ENCODE results near the gene PHF21B. TPM values are rescaled to one million over a fixed set of nuclear protein-coding genes. Genes with fewer than 3 reads are reported as not detected.
"Not testable (repeated sequence)": the region's sequence is repeated elsewhere in the genome, so short reads cannot be mapped to it uniquely, and the experiment has no call there.

PHF21B gene
- total and polyA plus RNA-seq, 12 donors, result 0.30 to 4.4 (median 1.8) TPM

DNA sequence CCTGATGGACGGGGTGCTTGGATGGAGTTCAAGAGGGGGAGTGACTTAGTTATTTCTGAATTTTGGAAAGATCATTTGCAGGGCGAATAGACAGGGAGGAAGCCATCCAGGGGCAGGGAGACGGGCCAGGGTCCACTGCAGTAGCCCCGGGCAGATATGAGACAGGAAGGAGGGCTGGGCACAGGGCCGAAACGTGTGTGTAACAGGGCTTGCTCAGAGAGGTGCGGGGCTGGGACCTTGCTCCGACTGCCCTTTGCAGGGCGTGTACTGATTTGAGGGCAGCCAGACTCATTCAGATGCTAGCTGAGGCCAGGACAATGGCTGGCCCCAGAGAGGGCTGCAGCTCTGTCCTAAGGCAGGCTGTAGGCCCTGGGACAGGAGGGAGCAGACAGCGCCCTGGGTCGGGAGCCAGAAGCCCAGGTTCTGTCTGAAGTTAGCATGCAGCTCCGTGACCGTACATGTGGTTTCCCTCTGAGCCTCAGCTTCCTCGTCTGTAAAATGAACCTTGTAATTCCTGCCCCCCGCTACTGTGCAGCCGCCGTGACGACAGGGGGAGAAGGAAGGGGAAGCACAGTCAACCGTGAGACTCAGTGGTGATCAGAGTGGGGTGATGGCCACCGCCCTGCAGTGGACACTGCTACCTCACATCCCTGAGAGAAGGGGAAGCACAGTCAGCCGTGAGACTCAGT, 103.4 kb downstream of the PHF21B start:
- 90 to 96% (median 93%) methylated on average over 13 to 21 of the region's 21 CpGs for WGBS, 4 donors
- DNase-seq, result no peak
- H3K27me3 ChIP-seq, result no peaks in the 10 kb centered on the region
- peaks cover 0 to 6% (median 0%) of the 10 kb centered on the region in 3 donors for H3K9me3 ChIP-seq (replicated peaks in 1 of 3)
- no peak overlapping the region for H3K27ac ChIP-seq
- no peaks in the 10 kb centered on the region for H3K36me3 ChIP-seq (replicated peaks in 1 of 2)
- H3K4me1 ChIP-seq (replicated peaks in 1 of 2), result no peaks in the 10 kb centered on the region
- H3K4me3 ChIP-seq, result no peak overlapping the region
- TF ChIP-seq POLR2A (IDR thresholded peaks at IDR 0.05), result no peak
- TF ChIP-seq, protein P1, sequence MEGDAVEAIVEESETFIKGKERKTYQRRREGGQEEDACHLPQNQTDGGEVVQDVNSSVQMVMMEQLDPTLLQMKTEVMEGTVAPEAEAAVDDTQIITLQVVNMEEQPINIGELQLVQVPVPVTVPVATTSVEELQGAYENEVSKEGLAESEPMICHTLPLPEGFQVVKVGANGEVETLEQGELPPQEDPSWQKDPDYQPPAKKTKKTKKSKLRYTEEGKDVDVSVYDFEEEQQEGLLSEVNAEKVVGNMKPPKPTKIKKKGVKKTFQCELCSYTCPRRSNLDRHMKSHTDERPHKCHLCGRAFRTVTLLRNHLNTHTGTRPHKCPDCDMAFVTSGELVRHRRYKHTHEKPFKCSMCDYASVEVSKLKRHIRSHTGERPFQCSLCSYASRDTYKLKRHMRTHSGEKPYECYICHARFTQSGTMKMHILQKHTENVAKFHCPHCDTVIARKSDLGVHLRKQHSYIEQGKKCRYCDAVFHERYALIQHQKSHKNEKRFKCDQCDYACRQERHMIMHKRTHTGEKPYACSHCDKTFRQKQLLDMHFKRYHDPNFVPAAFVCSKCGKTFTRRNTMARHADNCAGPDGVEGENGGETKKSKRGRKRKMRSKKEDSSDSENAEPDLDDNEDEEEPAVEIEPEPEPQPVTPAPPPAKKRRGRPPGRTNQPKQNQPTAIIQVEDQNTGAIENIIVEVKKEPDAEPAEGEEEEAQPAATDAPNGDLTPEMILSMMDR (IDR thresholded peaks at IDR 0.05), result no peak
- intact Hi-C loops (cut with DNase I), result no loop called here

DNA sequence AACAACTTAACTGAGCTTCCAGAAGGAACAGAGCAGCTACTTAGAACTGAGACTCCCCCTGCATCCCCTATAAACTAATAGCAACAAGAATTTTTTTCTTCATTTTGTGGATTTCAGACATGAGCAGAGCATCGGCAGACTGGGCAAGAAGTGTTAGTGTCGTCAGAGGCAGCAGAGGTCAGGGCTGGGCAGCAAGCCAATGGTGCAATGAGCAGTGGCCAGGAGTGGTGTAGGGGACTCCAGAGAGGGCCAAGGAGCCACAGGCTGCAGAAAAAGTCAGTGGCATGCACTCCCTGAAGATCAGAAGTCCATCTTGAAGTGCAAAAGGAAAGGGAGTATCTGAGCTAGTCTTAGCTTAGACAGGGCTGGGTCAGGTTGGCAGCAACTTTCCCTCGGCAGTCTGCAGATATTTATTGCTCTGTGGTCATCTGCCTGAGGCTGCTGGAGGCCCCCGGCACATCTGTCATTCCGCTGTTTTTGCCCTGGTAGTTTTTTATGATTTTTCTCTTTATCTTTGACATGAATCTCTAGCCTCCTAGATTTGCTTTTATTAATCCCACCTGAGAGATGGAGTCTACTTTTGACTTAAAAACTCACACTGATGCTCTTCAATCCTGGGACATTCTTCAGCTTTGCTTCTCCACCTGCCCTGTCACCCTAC, 105.2 kb downstream of the PHF21B start:
- H3K27ac ChIP-seq; H3K27me3 ChIP-seq; intact Hi-C loops (cut with DNase I); H3K4me3 ChIP-seq; H3K4me1 ChIP-seq (replicated peaks in 1 of 2); H3K36me3 ChIP-seq (replicated peaks in 1 of 2): not testable (repeated sequence)
- WGBS, 4 donors, result 55 to 82% (median 64%) methylated on average over 3 of the region's 5 CpGs
- H3K9me3 ChIP-seq (replicated peaks in 1 of 3), result peaks cover 0 to 12% (median 0%) of the 10 kb centered on the region in 3 donors
- DNase-seq, result peak in 1 of 7 donors; percentile 3

DNA sequence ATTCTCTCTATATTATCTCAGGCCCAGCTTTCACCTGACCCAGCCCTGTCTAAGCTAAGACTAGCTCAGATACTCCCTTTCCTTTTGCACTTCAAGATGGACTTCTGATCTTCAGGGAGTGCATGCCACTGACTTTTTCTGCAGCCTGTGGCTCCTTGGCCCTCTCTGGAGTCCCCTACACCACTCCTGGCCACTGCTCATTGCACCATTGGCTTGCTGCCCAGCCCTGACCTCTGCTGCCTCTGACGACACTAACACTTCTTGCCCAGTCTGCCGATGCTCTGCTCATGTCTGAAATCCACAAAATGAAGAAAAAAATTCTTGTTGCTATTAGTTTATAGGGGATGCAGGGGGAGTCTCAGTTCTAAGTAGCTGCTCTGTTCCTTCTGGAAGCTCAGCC, 106.6 kb downstream of the PHF21B start:
- H3K27me3 ChIP-seq; H3K4me3 ChIP-seq; H3K27ac ChIP-seq; intact Hi-C loops (cut with DNase I); DNase-seq; H3K4me1 ChIP-seq (replicated peaks in 1 of 2); H3K36me3 ChIP-seq (replicated peaks in 1 of 2): not testable (repeated sequence)
- H3K9me3 ChIP-seq (replicated peaks in 1 of 3), result peaks cover 0 to 12% (median 0%) of the 10 kb centered on the region in 3 donors
- 58% methylated on average over 2 of the region's 2 CpGs; no CpG with 5 or more reads in 3 of the 4 donors for WGBS, 4 donors

DNA sequence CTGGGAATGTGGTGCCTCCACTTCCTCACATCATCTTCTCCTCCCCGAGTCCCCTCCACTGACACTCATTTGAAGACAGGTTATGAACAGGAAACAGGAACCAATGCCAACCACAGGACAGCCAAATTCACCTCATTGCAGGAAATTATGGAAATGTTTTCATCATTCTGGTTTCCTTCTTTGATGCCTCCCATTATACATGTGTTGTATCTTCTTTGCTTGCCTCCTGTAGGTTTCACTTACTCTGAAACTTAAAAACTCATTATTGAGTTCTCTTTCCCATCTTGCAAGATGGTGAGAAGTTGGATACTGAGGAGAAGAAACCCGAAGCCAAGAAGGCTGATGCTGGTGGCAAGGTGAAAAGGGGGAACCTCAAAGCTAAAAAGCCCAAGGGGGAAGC, 108.5 kb downstream of the PHF21B start:
- intact Hi-C loops (cut with DNase I), result no loop called here
- Histone ChIP-seq H3K4me1 (replicated peaks in 1 of 2) (no peaks in the 10 kb centered on the region), H3K9me3 (replicated peaks in 1 of 3) (peaks cover 0 to 12% (median 0%) of the 10 kb centered on the region in 3 donors), H3K36me3 (replicated peaks in 1 of 2) (no peaks in the 10 kb centered on the region), H3K27me3 (no peaks in the 10 kb centered on the region), H3K27ac (no peak overlapping the region), H3K4me3 (no peak overlapping the region)
- 76 to 87% (median 84%) methylated on average over 2 of the region's 2 CpGs for WGBS, 4 donors
- DNase-seq, result no peak
- TF ChIP-seq, protein P1 (IDR thresholded peaks at IDR 0.05), result no peak
- no peak for TF ChIP-seq POLR2A (IDR thresholded peaks at IDR 0.05)

DNA sequence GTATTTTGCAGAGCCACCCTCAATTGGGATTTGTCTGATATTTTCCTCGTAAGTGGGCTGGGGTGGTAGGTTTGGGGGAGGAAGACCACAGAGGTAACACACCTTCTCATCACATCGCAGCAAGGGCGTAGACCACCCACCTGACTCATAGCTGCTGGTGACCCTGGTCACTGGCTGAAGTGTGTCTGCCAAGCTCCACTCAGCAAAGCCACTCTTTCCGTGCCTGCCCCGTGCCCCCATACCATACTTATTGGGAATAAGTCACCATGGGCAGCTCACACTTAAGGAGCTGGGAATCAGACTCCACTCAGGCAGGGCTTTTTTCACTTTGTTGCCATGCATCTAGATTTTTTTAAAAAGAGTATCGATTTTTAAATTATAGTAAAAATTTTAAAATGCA, 111.6 kb downstream of the PHF21B start:
- Histone ChIP-seq H3K36me3 (replicated peaks in 1 of 2) (no peaks in the 10 kb centered on the region), H3K4me3 (no peak overlapping the region), H3K27me3 (no peaks in the 10 kb centered on the region), H3K4me1 (replicated peaks in 1 of 2) (no peaks in the 10 kb centered on the region), H3K27ac (no peak overlapping the region), H3K9me3 (replicated peaks in 1 of 3) (peaks cover 0 to 12% (median 0%) of the 10 kb centered on the region in 3 donors)
- 94 to 97% (median 95%) methylated on average over 5 to 6 of the region's 6 CpGs for WGBS, 4 donors
- peak in 1 of 7 donors; percentile 15 for DNase-seq
- TF ChIP-seq, protein P1 (IDR thresholded peaks at IDR 0.05), result no peak
- no peak for TF ChIP-seq POLR2A (IDR thresholded peaks at IDR 0.05)
- intact Hi-C loops (cut with DNase I), result no loop called here
